ENCODE data around the gene FN3KRP.
"Not testable (repeated sequence)": the region's sequence is repeated elsewhere in the genome, so short reads cannot be mapped to it uniquely, and the experiment has no call there.

FN3KRP gene

DNA sequence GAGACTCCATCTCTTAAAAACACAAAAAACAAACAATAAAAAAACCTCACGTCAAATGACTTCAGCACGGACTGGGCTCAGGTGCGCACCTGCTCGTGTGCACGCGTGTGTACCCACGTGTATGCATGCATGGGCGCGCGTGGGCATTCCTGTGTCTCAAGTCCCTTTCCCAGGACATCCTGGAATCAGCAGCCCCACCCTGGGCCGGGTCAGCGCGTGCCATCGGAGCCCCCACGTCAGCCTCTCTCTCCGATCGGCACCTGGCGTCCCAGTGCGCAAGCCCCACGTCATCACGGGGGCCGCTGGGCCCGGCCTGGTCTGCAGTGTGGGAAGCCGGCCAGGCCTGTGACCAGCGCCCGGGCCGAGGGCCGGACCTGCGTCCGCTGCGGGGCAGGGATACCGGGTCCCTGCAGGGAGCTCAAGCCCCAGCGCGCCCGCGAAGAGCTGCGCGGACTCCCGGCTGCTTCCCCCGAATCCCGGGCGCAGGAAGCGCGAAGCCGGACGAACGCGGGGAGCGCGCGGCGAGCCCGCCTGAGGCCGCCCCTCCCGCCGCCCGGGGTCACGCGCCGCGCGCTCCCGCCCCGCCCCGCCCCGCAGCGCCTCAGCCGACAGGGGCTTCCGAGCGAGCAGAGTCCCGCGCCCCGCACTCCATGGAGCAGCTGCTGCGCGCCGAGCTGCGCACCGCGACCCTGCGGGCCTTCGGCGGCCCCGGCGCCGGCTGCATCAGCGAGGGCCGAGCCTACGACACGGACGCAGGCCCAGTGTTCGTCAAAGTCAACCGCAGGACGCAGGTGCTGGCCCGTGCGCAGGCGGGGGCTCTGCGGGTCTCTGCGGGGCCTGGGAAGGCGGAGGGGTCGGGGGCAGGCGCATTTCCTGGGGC lies 18.7 kb downstream of the FN3KRP start, which contains the start of gene FN3K:
TSS of gene FN3K (plus strand) at position 629 of the 880 bp plus-strand sequence. CDS start at position 651, 22 bp downstream.
- DNase-seq (ENCODE audit: low read depth, low spot score): no peak
- H3K4me3 ChIP-seq (ENCODE audit: low read length): no peak within 1 kb of the TSS

DNA sequence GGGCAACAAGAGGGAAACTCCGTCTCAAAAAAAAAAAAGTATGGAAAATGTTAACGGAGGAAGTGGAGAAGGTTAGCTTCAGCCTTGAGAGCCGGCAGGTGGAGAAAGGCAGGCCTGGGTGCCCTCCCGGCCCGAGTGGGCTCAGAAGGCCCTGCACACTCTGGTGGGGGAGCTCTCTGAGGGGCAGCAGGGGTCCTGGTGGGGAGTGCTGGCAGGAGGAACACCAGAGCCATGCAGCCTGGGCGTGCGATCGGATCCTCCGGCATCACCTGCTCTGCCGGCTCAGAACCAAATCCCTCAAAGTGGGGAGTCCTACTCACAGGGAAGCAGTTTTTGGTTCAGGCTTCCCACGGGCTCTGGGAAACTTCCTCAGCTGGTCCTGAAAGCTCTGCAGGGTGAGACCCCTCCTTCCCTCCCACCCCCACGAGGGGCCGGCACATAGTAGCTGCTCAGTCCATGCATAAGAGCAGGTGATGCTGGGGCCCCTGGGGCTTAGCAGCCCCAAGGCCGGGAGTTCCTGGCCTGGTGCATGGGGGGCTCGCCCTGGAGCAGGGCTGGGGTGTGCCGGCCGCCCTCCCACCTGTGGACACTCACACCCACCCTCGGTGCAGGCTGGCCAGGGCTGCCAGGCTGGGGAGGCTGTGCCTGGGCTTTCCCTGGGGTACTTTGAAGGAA lies 20.1 kb downstream of the FN3KRP start:
- H3K4me3 ChIP-seq (ENCODE audit: low read length): no peak overlapping the region
- no peak for DNase-seq (ENCODE audit: low read depth, low spot score)

DNA sequence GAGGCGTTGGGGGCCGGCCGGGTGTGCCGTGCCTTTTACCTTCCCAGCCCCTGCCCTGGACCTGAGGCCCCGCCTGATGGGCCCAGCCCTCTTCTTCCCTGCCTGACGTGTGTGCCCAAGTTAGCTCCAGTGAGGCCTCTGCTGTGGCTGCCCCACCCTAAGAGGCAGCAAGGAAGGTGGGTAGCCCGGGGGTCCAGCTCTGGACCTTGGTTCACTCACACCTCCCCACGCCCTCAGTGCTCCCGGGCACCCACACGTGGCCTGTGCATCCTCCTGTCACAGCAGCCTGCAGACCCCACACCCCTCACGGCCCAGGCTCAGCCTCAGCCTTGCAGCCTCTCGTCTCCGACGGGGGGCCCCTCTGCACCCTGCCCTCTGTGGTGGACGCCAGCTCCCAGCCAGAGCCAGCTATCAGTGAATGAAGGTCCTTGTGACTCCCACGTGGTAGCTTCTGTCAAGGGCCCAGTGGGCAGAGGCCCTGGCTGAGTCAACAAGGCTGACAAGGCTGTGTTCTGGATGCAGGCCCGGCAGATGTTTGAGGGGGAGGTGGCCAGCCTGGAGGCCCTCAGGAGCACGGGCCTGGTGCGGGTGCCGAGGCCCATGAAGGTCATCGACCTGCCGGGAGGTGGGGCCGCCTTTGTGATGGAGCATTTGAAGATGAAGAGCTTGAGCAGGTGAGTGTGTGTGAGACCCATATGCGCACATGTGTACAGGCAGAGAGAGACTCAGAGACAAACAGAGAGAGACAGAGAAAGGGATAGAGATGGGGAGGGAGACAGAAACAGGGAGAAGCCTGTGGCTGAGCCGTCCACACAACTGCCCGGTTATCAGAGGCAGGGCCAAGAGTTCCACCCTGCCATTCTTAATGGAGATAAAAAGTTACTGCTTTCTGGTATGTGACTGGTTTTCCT lies 21.7 kb downstream of the FN3KRP start:
- no peak for DNase-seq (ENCODE audit: low read depth, low spot score)
- H3K4me3 ChIP-seq (ENCODE audit: low read length): no peak overlapping the region

DNA sequence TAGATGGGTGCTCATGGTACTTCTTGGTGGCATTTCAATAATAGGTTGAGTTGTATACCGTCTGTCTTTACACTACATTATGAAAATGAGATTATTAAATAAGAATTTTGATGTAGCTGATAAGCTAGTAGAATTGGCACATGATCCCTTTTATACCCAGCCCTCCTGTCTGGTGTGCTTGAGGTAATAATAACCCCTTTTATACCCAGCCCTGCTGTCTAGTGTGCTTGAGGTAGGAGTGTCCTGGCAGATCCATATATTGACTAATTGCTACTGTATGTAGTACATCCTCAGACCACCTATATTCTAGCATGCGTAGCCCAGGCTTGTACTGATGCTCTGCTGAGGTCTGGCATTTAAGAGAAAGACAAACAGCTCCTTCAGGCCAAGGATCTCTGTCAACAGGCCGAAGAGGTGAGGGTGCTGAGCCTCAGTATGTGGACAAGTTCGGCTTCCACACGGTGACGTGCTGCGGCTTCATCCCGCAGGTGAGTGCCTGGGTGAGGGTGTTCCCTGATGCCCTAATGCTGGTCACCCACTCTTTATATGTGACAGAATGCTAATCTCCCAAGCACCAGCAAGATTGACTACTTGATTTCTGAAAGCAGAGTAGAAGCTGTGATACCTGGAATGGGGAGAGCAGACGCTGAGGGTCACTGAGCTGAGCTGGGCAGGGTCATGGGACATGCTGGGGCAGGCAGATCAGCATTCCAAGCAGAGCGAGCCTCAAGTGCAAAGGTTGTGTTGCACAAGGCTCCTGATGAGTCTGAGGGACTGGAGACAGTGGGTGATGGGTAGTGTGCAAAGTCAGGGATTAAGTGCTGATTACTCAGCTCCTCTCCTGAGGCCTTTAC lies 24.6 kb downstream of the FN3KRP start:
- no peak for DNase-seq (ENCODE audit: low read depth, low spot score)
- H3K4me3 ChIP-seq (ENCODE audit: low read length): no peak overlapping the region

DNA sequence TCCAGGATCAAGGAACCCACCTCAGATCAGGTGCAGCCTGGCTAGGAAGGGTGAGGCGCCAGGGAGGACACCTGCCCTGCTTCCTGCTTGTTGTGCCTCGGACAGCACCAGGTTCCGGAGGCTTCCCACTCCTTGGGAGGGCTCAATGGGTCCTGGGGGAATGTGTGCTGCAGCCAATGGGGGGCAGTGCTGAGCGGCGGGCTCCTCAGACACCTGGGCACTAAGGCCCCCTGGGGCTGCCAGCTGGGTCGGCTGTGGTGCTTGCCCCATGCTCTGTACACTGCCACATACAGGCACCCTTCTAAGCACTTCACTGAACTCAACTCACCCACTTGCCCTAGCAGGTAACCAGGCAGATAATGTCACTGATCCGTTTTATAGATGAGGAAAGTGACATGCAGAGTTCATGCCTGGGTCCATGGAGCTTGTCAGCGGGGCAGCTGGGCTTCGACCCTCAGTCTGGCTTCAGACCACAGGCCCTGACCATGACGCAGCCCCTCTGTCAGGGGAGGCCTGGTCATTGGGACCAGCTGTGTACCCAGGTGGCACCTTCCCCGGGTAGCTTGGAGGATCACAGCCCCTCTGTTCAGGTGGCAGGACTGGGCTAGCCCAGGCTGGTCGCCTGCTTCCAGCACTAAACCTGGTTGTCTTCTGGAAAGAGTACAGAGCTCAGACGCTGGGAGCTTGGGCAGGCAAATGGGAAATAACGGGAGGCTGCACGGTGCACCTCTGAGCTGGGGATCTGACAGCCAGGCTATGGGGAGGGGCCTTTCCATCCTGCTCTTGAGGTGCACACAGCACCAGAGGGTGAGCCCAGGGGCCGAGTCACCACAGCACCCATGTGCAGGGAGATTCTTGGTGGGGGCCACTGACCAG lies 27.1 kb downstream of the FN3KRP start:
- no peak for DNase-seq (ENCODE audit: low read depth, low spot score)
- no peak overlapping the region for H3K4me3 ChIP-seq (ENCODE audit: low read length)

DNA sequence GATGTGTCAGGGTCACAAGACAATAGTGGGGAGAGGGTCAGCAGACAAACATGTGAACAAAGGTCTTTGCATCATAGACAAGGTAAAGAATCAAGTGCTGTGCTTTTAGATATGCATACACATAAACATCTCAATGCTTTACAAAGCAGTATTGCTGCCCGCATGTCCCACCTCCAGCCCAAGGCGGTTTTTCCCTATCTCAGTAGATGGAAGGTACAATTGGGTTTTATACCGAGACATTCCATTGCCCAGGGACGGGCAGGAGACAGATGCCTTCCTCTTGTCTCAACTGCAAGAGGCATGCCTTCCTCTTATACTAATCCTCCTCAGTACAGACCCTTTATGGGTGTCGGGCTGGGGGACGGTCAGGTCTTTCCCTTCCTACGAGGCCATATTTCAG lies 28.2 kb downstream of the FN3KRP start:
- not testable (repeated sequence) for DNase-seq (ENCODE audit: low read depth, low spot score); H3K4me3 ChIP-seq (ENCODE audit: low read length)

DNA sequence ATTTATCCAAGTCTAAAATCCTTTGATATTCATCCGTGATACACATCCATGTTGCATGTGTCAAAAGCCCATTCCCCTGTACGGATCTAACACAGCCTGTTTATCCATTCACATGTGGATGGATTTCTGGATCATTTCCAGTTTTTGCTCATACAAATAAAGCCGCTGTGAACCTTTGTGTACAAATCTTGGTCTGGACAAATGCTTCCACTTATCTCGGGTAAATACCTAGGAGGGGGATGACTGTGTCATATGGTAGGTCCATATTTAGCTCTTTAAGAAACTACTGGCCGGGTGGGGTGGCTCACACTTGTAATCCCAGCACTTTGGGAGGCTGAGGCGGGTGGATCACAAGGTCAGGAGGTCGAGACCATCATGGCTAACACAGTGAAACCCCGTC lies 29.0 kb downstream of the FN3KRP start:
- DNase-seq (ENCODE audit: low read depth, low spot score): no peak
- no peak overlapping the region for H3K4me3 ChIP-seq (ENCODE audit: low read length)

DNA sequence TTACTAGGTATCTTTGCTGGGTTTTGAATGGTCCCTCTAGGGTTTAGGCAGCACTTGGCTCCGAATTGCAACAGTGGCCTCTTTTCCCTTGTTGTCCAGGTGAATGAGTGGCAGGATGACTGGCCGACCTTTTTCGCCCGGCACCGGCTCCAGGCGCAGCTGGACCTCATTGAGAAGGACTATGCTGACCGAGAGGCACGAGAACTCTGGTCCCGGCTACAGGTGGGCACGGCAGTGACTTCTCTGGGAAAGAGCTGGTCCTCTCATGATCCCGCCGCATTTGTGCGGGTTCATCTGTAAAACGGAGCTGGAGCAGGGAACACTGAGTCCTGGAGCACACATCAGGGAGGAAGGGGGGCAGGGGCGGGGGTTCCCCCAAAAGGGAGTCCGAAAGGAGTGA lies 32.2 kb downstream of the FN3KRP start:
- no peak for DNase-seq (ENCODE audit: low read depth, low spot score)
- H3K4me3 ChIP-seq (ENCODE audit: low read length): no peak overlapping the region

DNA sequence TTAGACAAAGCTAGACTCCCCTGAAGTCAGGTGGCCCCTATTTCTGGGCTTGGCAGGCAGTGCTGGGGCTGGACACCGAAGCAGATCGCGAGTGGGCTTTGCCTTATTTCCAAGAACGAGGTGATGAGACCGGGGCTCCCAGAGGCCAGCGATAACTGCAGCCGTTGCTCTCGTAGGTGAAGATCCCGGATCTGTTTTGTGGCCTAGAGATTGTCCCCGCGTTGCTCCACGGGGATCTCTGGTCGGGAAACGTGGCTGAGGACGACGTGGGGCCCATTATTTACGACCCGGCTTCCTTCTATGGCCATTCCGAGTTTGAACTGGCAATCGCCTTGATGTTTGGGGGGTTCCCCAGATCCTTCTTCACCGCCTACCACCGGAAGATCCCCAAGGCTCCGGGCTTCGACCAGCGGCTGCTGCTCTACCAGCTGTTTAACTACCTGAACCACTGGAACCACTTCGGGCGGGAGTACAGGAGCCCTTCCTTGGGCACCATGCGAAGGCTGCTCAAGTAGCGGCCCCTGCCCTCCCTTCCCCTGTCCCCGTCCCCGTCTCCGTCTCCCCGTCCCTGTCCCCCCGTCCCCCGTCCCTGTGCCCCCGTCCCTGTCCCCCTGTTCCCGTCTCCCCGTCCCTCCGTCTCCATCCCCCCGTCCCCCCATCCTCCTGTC lies 33.9 kb downstream of the FN3KRP start:
- H3K4me3 ChIP-seq (ENCODE audit: low read length): no peak overlapping the region
- DNase-seq (ENCODE audit: low read depth, low spot score): no peak

DNA sequence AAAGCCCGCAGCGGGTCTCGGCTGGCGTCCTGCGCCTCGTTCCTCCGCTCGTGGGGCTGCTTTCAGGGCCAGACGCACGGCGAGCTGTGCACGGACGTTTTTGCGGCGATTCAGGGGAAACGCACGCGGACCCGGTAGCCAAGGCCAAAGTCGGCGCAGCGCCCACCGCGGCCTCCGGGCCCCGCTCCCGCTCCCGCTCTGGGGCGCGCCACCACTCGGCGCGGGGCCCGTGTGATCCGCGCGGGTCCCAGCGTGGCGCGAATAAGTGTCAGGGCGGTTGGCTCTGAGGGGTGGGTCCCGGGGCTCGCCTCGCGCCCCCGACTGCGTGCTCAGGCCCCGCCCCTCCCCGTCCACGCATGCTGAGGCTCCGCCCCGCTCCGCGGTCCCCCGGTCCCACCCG lies 34.7 kb downstream of the FN3KRP start:
- no peak overlapping the region for H3K4me3 ChIP-seq (ENCODE audit: low read length)
- no peak for DNase-seq (ENCODE audit: low read depth, low spot score)

DNA sequence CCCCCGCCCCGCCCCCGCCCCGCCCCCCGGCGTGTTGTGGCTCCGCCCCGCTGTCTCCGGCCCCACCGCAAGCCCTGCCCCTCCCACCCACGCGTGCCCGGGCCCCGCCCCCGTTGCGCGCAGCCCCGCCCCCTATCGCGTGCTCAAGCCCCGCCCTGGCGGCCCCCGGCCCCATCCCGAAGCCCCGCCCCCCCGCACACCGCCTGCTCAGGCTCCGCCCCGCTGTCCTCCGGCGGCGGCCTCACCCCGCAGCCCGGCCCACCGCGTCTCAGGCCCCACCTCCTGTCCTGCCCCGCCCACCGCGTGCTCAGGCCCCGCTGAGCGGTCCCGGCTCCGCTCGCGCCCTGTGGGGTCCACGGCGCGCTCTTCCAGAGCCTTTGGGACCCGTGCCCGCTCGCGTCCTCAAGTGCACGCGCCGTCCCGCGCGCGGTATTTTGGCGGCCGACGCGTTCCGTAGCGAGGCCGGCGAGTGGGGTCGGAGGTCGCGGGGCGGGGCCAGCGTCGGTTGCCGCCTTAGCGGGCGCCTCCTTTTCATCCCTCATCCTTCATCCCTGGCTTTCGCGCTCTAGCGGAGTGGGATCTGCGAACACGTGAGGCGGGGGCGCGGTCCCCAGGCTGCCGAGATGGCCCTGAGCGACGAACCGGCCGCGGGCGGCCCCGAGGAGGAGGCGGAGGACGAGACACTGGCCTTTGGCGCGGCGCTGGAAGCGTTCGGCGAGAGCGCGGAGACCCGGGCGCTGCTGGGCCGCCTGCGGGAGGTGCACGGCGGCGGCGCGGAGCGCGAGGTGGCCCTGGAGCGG lies 35.3 kb downstream of the FN3KRP start, which contains the start of gene TBCD:
TSS of gene TBCD (plus strand) at position 495 of the 800 bp plus-strand sequence. CDS start at position 624, 129 bp downstream.
- peak; percentile 79 for DNase-seq (ENCODE audit: low read depth, low spot score)
- peak within 1 kb of the TSS; percentile 84 for H3K4me3 ChIP-seq (ENCODE audit: low read length)

DNA sequence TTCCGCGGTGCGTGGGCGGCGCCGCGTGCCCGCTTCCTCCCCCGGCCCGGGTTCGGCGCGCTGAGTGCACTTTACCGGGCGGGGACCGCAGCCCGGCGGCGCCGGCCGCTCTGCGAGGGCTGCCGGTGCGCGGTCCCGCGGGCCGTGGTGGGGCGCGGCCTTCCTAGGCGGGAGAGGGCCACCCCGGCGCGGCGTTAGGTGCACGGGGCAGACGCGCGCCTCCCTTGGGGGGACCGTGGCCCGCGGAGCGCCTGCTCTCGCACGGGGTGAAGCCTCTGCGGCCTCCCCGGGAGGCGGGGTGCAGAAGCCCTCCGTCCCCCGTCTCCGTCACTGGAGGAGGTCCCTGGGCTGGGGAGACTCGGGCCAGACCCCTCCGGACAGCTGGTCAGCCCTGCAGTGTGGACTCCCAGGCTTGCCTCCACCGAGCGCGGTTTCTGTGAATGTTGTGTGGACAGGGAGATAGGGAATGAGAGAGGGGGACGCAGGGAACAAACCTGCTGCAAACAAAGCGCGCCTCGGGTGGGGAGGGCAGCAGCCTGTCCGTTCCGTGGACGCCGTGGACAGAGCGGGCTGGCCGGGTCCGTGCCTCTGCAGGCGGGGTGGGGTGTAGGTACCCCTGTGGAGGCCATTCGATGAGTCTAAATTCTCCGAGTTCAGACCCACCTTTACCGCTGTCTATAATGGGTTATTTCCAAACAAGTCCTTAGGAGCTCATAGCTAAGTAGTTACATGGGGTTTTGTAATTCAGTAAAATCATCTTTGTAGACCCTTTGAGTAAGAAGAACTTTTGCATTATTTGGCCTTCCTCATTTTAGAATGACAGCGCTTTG lies 36.1 kb downstream of the FN3KRP start:
- peak overlapping the region; percentile 84 for H3K4me3 ChIP-seq (ENCODE audit: low read length)
- DNase-seq (ENCODE audit: low read depth, low spot score): no peak

DNA sequence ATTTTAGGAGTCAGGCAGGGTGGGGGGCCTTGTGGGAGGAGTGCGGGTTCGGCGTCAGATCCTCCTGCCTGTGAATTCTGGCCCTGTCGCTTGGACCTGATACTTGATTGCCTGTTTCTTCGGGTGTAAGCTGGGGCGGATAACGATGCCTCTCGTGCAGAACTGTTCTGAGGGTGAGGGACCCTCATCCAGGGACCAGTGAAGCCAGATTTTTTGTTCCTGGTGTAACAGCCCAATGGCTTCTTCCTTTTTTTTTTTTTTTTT lies 36.6 kb downstream of the FN3KRP start:
- peak overlapping the region; percentile 84 for H3K4me3 ChIP-seq (ENCODE audit: low read length)
- no peak for DNase-seq (ENCODE audit: low read depth, low spot score)

DNA sequence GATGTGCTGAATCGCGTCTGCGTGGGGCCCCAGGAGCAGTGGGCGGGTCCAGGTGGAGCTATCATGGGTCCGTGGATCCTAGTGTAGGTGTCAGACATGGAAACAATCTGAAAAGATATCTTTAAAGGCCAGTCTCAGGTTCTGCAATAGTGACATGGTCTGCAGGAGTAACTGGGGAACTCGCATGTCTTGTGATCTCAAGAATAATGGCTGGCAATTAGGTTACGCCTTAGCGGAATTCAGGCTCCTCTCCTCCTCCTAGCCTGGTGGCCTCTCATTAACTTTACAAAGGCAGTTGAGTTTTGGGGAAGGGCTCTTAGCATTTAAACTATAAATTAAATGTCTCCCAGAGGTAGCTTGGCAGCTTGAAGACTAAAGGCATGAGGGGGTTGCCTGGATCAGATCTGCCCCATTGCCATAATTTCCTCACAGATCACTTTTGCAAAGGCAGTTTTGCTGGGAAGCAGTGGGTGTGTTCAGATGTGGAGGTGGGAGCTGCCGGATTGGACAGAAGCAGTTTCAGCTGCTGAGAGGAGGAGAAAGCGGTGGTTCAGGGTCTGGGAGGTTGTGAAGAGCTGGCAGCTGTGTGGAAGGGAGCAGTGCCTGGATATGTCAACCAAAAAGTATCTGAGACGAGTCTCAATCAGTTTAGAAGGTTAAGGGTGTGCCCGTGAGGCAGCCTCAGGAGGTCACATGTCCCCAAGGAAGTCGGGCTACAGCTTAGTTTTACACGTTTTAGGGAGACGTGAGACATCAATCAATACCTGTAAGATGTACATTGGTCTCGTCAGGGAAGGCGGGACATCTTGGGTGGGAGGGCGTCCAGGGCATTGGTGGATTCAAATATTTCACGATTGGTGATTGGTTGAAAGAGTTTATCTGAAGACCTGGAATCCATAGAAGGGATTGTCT lies 38.0 kb downstream of the FN3KRP start:
- DNase-seq (ENCODE audit: low read depth, low spot score): peak; percentile 47
- no peak overlapping the region for H3K4me3 ChIP-seq (ENCODE audit: low read length)

DNA sequence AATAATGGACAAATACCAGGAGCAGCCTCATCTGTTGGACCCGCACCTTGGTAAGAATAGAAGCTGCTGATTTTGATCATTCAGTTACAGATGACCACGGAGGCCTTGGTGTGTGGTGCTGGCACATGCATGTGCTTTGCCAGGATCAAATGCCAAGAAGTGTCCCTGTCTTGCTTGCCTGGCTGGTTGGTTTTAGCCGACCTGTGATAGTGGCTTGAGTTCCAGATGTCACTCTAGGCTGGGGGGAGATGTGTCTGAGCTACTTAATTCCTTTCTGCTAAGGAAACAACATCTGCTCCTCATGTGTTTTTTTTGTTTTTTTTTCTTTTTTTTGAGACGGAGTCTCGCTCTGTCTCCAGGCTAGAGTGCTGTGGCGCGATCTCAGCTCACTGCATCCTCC lies 39.7 kb downstream of the FN3KRP start:
- H3K4me3 ChIP-seq (ENCODE audit: low read length): no peak overlapping the region
- DNase-seq (ENCODE audit: low read depth, low spot score): no peak
